OCI-LY3 (cell line): ENCODE measurements around the gene MYL5.

Source experiments
- H2AFZ ChIP-seq: fragments of 200-600, 300-600 bp; shearing (Covaris generic); 2 replicates; pipeline ENCODE4 v1.6.0; 2014; ENCODE audit warnings: antibody characterized with exemption, low read depth, low read length
- H3K27ac ChIP-seq: fragments of 200-600, 300-600 bp; sonication (generic); 2 replicates; pipeline ENCODE4 v1.5.1; 2014; ENCODE audit warnings: mild to moderate bottlenecking, low read length, moderate library complexity, mixed read lengths
- H3K27me3 ChIP-seq: fragments of 200-600, 300-600 bp; sonication (generic); 2 replicates; pipeline ENCODE4 v1.6.1; 2014; ENCODE audit warnings: low read depth, low read length, mixed read lengths
- H3K36me3 ChIP-seq: fragments of 200-600, 300-600 bp; sonication (generic); replicated peaks from 2 replicates; pipeline ENCODE3; 2014; ENCODE audit warnings: low read depth, low read length, mixed read lengths
- H3K4me1 ChIP-seq: fragments of 300-600, 200-600 bp; sonication (generic); 2 replicates; pipeline ENCODE4 v1.6.1; 2014; ENCODE audit warnings: low read length, mixed read lengths
- H3K4me2 ChIP-seq: fragments of 200-600, 300-600 bp; sonication (generic); 2 replicates; pipeline ENCODE4 v1.6.1; 2014; ENCODE audit warnings: low read length, mixed read lengths
- H3K4me3 ChIP-seq: fragments of 300-600, 200-600 bp; sonication (generic); 2 replicates; pipeline ENCODE4 v1.5.1; 2014; ENCODE audit warnings: antibody characterized with exemption, mild to moderate bottlenecking, low read length, moderate library complexity
- H3K79me2 ChIP-seq: fragments of 300-600, 200-600 bp; shearing (Covaris generic); 2 replicates; pipeline ENCODE4 v1.6.1; 2014; ENCODE audit warnings: mild to moderate bottlenecking, low read length, mixed read lengths
- H3K9ac ChIP-seq: fragments of 300-600, 200-600 bp; shearing (Covaris generic); 2 replicates; pipeline ENCODE4 v1.6.0; 2014; ENCODE audit warnings: mild to moderate bottlenecking, low read length, moderate library complexity
- H3K9me3 ChIP-seq: fragments of 200-600, 300-600 bp; shearing (Covaris generic); 2 replicates; pipeline ENCODE4 v1.6.1; 2014; ENCODE audit warnings: low read length, mixed read lengths; ENCODE audit not compliant: insufficient read depth
- H4K20me1 ChIP-seq: fragments of 200-600, 300-600 bp; sonication (generic); 2 replicates; pipeline ENCODE4 v1.6.1; 2016; ENCODE audit warnings: low read length, mixed read lengths; ENCODE audit not compliant: insufficient read depth
- CTCF ChIP-seq: fragments of 200-600, 300-600 bp; sonication (generic); IDR thresholded peaks from 2 replicates; pipeline ENCODE4 v1.5.1; 2014; ENCODE audit warnings: antibody characterized with exemption, low read length, low read depth
- EZH2phosphoT487 ChIP-seq: fragments of 200-600 bp; shearing (Covaris generic); IDR thresholded peaks from 2 replicates; pipeline ENCODE4 v1.6.1; 2018; ENCODE audit warnings: antibody characterized with exemption, mixed run types, low read depth

The MYL5 gene

DNA sequence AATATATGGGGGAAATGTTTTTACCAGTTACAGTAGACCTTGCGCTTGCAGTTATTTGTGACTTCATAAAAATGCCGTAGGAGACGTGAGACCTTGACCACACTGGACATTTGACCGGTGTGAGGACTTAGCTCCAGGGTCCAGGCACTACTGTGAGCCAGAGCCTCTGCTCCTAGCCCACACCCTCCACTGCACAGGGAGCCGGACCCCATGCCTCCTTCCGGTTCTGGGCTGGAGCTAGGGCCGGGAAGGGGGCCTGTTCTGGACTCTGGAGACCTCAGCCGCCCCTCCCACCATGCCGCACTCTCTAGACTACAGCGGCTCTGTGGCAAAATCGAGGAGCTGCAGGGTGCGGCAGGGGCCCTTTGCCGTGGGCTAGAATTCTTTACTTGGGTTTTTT is 36.6 kb downstream of the MYL5 start:
- H3K9ac ChIP-seq, result no peak overlapping the region
- no peak overlapping the region for H3K27ac ChIP-seq
- no peaks in the 10 kb centered on the region for H3K27me3 ChIP-seq
- H2AFZ ChIP-seq, result no peak overlapping the region
- peaks cover 96% of the 10 kb centered on the region for H3K79me2 ChIP-seq
- H4K20me1 ChIP-seq, result peaks cover 60% of the 10 kb centered on the region
- H3K4me1 ChIP-seq, result peaks cover 6% of the 10 kb centered on the region
- no peaks in the 10 kb centered on the region for H3K9me3 ChIP-seq
- TF ChIP-seq CTCF, result no peak
- no peak for TF ChIP-seq EZH2phosphoT487
- no peak overlapping the region for H3K4me3 ChIP-seq
- peaks cover 42% of the 10 kb centered on the region for H3K36me3 ChIP-seq
- H3K4me2 ChIP-seq, result no peak overlapping the region

DNA sequence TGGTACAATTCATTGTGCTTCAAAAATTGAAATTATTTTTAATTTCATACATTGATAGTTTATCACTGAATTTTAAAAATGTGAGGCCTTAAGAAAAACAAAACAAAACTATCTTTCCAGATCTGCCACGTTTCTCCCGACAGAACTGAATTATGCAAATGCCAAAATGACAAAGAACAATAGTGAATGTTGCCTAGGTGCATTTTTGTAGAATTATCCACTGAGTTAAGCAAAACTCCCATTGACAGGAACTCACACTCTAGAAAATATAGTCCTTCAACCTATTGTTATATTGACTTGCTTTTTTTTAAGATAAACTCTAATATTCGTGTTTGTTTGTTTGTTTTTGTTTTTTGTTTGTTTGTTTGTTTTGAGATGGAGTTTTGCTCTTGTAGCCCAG is 37.8 kb downstream of the MYL5 start:
- H3K27ac ChIP-seq, result no peak overlapping the region
- H3K27me3 ChIP-seq, result no peaks in the 10 kb centered on the region
- no peak overlapping the region for H3K4me2 ChIP-seq
- H3K79me2 ChIP-seq, result peaks cover 89% of the 10 kb centered on the region
- peaks cover 42% of the 10 kb centered on the region for H3K36me3 ChIP-seq
- H3K4me3 ChIP-seq, result no peak overlapping the region
- peaks cover under 1% of the 10 kb centered on the region; the same call in 1 of the 2 replicates for H3K4me1 ChIP-seq
- H2AFZ ChIP-seq, result no peak overlapping the region
- H3K9me3 ChIP-seq, result no peaks in the 10 kb centered on the region
- H3K9ac ChIP-seq, result no peak overlapping the region
- peaks cover 57% of the 10 kb centered on the region for H4K20me1 ChIP-seq
- TF ChIP-seq EZH2phosphoT487 (no peak), CTCF (no peak)

DNA sequence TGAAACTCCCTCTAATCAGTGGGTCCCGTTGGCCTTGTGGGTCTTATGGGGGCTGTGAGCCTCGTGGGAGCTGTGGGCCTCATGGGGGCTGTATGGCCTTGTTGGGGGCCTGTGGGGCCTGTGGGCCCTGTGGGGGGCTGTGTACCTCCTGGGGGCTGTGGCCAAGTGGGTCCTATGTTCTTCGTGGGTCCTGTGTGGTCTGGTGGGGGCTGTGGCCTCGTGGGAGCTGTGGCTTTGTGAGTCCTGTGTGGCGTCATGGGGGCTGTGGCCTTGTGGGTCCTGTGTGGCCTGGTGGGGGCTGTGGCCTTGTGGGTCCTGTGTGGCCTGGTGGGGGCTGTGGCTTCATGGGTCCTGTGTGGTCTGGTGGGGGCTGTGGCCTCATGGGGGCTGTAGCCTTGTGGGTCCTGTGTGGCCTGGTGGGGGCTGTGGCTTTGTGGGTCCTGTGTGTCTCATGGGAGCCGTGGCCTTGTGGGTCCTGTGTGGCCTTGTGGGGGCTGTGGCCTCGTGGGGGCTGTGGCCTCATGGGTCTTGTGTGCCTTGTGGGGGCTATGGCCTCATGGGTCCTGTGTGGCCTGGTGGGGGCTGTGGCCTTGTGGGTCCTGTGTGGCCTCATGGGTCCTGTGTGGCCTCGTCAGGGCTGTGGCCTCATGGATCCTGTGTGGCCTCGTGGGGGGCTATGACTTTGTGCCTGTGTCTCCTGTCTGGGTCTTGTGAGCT is 38.7 kb downstream of the MYL5 start:
- H3K9me3 ChIP-seq, result no peaks in the 10 kb centered on the region
- peaks cover 90% of the 10 kb centered on the region for H3K79me2 ChIP-seq
- H4K20me1 ChIP-seq, result peaks cover 66% of the 10 kb centered on the region
- no peaks in the 10 kb centered on the region for H3K4me1 ChIP-seq
- no peak overlapping the region for H2AFZ ChIP-seq
- H3K4me3 ChIP-seq, result no peak overlapping the region
- H3K4me2 ChIP-seq, result no peak overlapping the region
- H3K9ac ChIP-seq, result no peak overlapping the region
- H3K27ac ChIP-seq, result no peak overlapping the region
- H3K27me3 ChIP-seq, result no peaks in the 10 kb centered on the region
- no peak for TF ChIP-seq CTCF
- TF ChIP-seq EZH2phosphoT487, result no peak
- peaks cover 41% of the 10 kb centered on the region for H3K36me3 ChIP-seq

DNA sequence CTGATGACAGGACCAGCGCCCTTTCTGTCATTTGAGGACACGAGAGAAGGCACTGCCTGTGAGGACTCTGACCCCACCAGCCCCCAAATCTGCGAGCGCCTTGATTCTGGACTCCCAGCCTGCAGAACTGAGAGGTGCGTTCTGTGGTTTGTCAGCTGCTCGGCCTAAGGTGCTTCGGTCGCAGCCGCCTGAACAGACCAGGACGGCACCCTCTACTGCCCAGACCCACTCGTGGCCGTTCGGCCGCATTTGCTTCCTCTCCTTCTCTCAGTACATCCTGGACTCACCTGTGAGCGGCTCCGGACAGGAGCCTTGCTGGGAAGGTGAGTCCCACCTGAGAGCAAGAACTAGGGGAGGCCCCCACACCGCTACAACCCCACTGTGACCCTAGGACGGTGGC is 39.7 kb downstream of the MYL5 start:
- Histone ChIP-seq H3K4me2 (no peak overlapping the region), H3K36me3 (peaks cover 31% of the 10 kb centered on the region), H3K27ac (no peak overlapping the region), H2AFZ (no peak overlapping the region), H4K20me1 (peaks cover 65% of the 10 kb centered on the region), H3K9ac (no peak overlapping the region), H3K79me2 (peaks cover 90% of the 10 kb centered on the region), H3K4me3 (no peak overlapping the region), H3K4me1 (no peaks in the 10 kb centered on the region), H3K9me3 (no peaks in the 10 kb centered on the region), H3K27me3 (no peaks in the 10 kb centered on the region)
- TF ChIP-seq EZH2phosphoT487, result no peak
- TF ChIP-seq CTCF, result no peak
